ENCODE data around the gene NME8. TPM values are rescaled to one million over a fixed set of nuclear protein-coding genes. Genes with fewer than 3 reads are reported as not detected.

The NME8 gene
- total RNA-seq, 2 donors from 2014 or later = not detected

DNA sequence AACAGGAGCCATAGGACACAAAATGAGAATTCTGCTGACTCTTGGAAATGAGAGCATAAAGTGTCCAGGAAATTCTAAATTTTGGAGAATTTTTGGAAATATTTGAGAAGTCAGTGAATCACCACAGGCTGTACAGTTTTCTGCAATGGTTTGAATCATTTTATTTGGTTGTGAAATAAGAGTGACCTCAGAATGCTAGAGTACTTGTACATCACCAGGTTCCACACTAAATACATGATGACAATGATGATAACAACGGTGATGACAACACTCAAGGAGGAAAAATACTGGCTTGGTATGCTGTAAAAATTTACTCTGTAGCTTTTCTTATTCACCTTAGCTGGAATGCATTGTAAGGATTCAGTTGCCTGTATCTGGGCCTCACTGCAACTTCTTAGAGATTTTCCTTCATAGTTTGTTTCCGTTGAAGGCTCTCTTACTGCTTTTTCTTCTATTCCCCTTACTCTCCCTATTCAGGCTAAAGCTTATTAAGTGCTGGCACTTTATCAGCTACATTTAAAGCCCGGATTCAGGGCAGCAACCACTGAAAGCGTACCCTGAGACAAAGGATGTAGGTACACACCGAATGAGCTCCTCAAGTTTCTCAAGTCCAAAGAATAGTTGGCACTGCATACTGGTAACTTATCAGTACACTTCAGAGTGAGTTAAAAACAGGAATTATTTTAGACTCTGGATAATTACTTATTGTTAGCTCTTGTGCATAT is 30.2 kb upstream of the NME8 start:
- peaks cover 0 to 10% of the 10 kb centered on the region in 2 donors for H3K9me3 ChIP-seq
- no peaks in the 10 kb centered on the region for H3K4me1 ChIP-seq
- DNase-seq (ENCODE audit: low spot score) = no peak
- no peaks in the 10 kb centered on the region for H3K36me3 ChIP-seq
- no peak overlapping the region for H3K4me3 ChIP-seq
- H3K27ac ChIP-seq = no peak overlapping the region
- no peak for TF ChIP-seq CTCF (IDR thresholded peaks at IDR 0.05)
- no peaks in the 10 kb centered on the region for H3K27me3 ChIP-seq

DNA sequence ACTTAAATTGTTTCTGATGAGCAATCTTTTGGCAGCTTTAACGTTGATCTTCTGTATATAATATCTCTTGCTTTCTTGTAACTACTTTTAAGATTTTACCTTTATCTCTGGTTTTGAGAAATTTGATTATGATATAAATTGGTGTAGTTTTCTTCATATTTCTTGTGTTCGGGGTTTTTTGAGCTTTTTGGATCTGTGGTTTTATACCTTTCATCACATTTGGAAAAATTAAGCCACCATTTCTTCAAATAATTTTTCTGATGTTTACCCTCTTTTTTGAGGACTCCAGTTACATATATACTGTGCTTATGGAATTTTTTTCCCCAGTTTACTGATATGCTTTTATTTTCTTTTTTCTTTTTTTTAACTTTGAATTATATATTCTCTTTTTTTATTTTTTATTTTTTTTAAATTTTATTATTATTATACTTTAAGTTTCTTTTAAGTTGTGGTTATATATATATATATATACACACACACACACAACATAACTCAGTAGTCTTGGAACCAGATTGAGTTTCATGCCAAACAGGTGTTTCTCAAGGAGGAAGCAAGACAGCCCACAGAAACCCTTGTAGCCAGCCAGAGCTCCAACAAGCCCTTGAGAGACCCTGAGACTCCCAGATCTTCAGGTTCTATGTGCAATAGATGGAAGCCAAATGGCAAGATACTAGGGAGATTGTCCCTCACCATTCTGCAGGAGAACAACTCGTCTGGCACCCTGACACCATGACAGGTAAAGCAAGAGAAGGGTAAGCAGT is 27.5 kb upstream of the NME8 start:
- Histone ChIP-seq H3K27ac (no peak overlapping the region), H3K36me3 (no peaks in the 10 kb centered on the region), H3K9me3 (peaks cover 0 to 9% of the 10 kb centered on the region in 2 donors), H3K27me3 (no peaks in the 10 kb centered on the region), H3K4me1 (no peaks in the 10 kb centered on the region), H3K4me3 (no peak overlapping the region)
- no peak for DNase-seq (ENCODE audit: low spot score)
- TF ChIP-seq CTCF (IDR thresholded peaks at IDR 0.05) = no peak

DNA sequence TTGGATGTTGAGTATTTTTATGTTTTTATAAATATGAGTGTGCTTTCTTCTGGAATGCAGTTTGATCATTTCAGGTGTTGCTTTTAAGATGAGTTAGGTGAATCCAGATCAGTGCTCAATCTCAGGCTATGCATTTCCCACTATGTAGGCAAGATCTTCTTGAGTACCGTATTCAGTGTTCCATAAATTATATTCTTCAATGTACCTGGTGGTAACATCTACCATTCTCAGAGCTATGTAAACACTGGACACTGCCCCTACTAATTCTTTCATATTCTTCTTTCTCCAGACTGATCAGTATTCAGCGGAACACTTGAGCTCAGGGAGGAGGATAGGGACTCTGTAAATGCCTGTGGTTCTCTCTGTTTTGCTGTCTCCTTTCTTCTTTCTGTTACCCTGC is 25.5 kb upstream of the NME8 start:
- Histone ChIP-seq H3K4me3 (no peak overlapping the region), H3K27me3 (no peaks in the 10 kb centered on the region), H3K9me3 (peaks cover 0 to 9% of the 10 kb centered on the region in 2 donors), H3K36me3 (no peaks in the 10 kb centered on the region), H3K27ac (no peak overlapping the region), H3K4me1 (no peaks in the 10 kb centered on the region)
- no peak for TF ChIP-seq CTCF (IDR thresholded peaks at IDR 0.05)
- no peak for DNase-seq (ENCODE audit: low spot score)

DNA sequence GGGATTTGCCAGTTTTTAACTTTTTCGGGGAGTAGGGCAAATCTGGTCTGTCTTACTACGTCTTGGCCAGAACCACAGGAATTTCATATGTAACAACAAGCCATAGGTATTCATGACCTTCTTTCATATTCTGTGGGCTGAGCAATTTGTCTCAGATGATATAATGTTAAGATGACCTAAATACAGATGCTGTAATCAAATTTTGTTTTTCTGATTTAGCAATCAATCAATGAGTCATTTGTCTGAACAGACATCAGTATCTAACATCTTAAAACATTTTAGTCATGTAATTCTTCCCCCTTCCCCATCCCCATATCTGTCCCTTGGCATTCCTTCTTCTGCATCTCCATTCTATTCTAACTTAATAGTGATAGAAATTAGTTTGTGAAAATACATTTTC is 24.8 kb upstream of the NME8 start:
- Histone ChIP-seq H3K36me3 (no peaks in the 10 kb centered on the region), H3K27me3 (no peaks in the 10 kb centered on the region), H3K4me1 (no peaks in the 10 kb centered on the region), H3K4me3 (no peak overlapping the region), H3K27ac (no peak overlapping the region), H3K9me3 (peaks cover 0 to 9% of the 10 kb centered on the region in 2 donors)
- no peak for DNase-seq (ENCODE audit: low spot score)
- no peak for TF ChIP-seq CTCF (IDR thresholded peaks at IDR 0.05)

DNA sequence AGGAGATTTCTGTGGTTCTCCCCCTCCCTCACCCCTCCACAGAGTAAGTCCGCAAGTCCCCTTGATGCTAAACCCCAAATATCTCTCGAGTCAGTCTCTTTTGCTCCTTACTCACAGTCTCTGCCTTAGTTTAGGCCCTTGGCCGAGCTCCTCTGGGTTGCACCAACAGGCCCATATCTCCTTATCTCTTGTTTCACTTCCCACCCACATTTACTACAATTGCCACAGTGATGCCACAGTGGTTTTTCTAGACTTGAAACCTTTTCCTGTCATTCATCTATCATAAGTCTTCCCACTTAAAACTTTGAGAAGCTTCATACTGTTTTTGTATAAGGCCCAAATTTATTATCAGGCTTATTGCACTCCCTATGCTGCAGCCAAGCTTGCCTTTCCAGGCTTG is 23.4 kb upstream of the NME8 start:
- TF ChIP-seq CTCF (IDR thresholded peaks at IDR 0.05) = no peak
- DNase-seq (ENCODE audit: low spot score) = no peak
- Histone ChIP-seq H3K27ac (no peak overlapping the region), H3K27me3 (no peaks in the 10 kb centered on the region), H3K4me1 (no peaks in the 10 kb centered on the region), H3K4me3 (no peak overlapping the region), H3K36me3 (no peaks in the 10 kb centered on the region), H3K9me3 (peaks cover 0 to 9% of the 10 kb centered on the region in 2 donors)

All from right atrium auricular region (tissue), 2 donors.